Medulla oblongata (tissue), 1 donor: ENCODE results near the gene ITPRIPL1.

Source experiments
- DNase-seq: peaks from one replicate; pipeline ENCODE4 v3.0.0-alpha.2; 2015; ENCODE audit errors: extremely low spot score

The ITPRIPL1 gene

GRCh38 chr2:96359310-96359709 lies 34.2 kb downstream of the ITPRIPL1 start:
- peak; percentile 91 for DNase-seq

GRCh38 chr2:96359866-96360265 lies 34.7 kb downstream of the ITPRIPL1 start:
- no peak for DNase-seq

GRCh38 chr2:96361751-96362150 lies 36.6 kb downstream of the ITPRIPL1 start:
- DNase-seq, result no peak

- peak; percentile 40 for DNase-seq
Observed at GRCh38 chr2:96369186-96369585, 44.1 kb downstream of the ITPRIPL1 start.

GRCh38 chr2:96374211-96374951 lies 49.3 kb downstream of the ITPRIPL1 start:
- no peak for DNase-seq
